Keratinocyte (primary cell): ENCODE results near the gene WDR82. TPM values are rescaled to one million over a fixed set of nuclear protein-coding genes. Genes with fewer than 3 reads are reported as not detected.

Experiments
- DNase-seq: peaks from one replicate; pipeline ENCODE4 v3.0.0-alpha.2; 2011; ENCODE audit warnings: low read depth, missing footprints, low spot score
- FAIRE-seq: peaks from 2 replicates; lab custom pipeline; 2011; peaks lifted over from hg19 to GRCh38; lab: Jason Lieb, UNC
- H2AFZ ChIP-seq: 2 replicates; pipeline ENCODE4 v1.6.0; 2012; ENCODE audit warnings: low read length, control low read depth, inconsistent platforms; ENCODE audit not compliant: control insufficient read depth
- H3K27ac ChIP-seq: 2 replicates; pipeline ENCODE4 v1.5.1; 2011; ENCODE audit warnings: low read length; ENCODE audit not compliant: control insufficient read depth, insufficient read depth
- H3K27me3 ChIP-seq: 3 replicates; pipeline ENCODE4 v1.6.0; 2011; ENCODE audit warnings: low read length; ENCODE audit not compliant: control insufficient read depth, insufficient read depth; ENCODE audit errors: extremely low read depth
- H3K36me3 ChIP-seq, 2 experiments: 2 replicates in 1 of 2; 3 replicates in 1 of 2; pipeline ENCODE4 v1.5.1; 2011; ENCODE audit warnings: low read length in 2 of 2, mild to moderate bottlenecking in 1 of 2; ENCODE audit not compliant: control insufficient read depth in 2 of 2, insufficient read depth in 2 of 2; ENCODE audit errors: extremely low read depth in 1 of 2
- H3K4me1 ChIP-seq: 3 replicates; pipeline ENCODE4 v1.5.1; 2011; ENCODE audit warnings: low read length; ENCODE audit not compliant: control insufficient read depth, insufficient read depth; ENCODE audit errors: extremely low read depth
- H3K4me2 ChIP-seq: 3 replicates; pipeline ENCODE4 v1.6.0; 2011; ENCODE audit warnings: low read depth, low read length; ENCODE audit not compliant: control insufficient read depth, insufficient read depth; ENCODE audit errors: extremely low read depth
- H3K4me3 ChIP-seq, 3 experiments: fragments of 200-600 bp in 1 of 3; sonication (generic) in 1 of 3; 2 replicates in 2 of 3; 3 replicates in 1 of 3; pipeline ENCODE4 v1.5.1; 2011 to 2016; ENCODE audit warnings: low read length in 3 of 3, mild to moderate bottlenecking in 3 of 3, control low read depth in 2 of 3, inconsistent platforms in 1 of 3, low read depth in 1 of 3, mixed read lengths in 1 of 3, mixed run types in 1 of 3, moderate library complexity in 1 of 3; ENCODE audit not compliant: control insufficient read depth in 2 of 3, insufficient read depth in 2 of 3; ENCODE audit errors: extremely low read depth in 1 of 3
- H3K79me2 ChIP-seq: 2 replicates; pipeline ENCODE4 v1.6.0; 2012; ENCODE audit warnings: low read length; ENCODE audit not compliant: control insufficient read depth, insufficient read depth
- H3K9ac ChIP-seq: 3 replicates; pipeline ENCODE4 v1.6.0; 2011; ENCODE audit warnings: low read length; ENCODE audit not compliant: control insufficient read depth, insufficient read depth; ENCODE audit errors: extremely low read depth
- H3K9me1 ChIP-seq: 3 replicates; pipeline ENCODE4 v1.6.0; 2011; ENCODE audit warnings: low read length; ENCODE audit not compliant: control insufficient read depth, insufficient read depth; ENCODE audit errors: extremely low read depth
- H3K9me3 ChIP-seq: 2 replicates; pipeline ENCODE4 v1.5.1; 2012; ENCODE audit warnings: low read depth, low read length; ENCODE audit not compliant: control insufficient read depth
- H4K20me1 ChIP-seq: 3 replicates; pipeline ENCODE4 v1.6.0; 2011; ENCODE audit warnings: low read length; ENCODE audit not compliant: control insufficient read depth, insufficient read depth; ENCODE audit errors: extremely low read depth
- CTCF ChIP-seq, 3 experiments: IDR thresholded peaks in 1 of 3; conservative IDR thresholded peaks in 1 of 3; optimal IDR thresholded peaks in 1 of 3; 2 replicates in 2 of 3; 3 replicates in 1 of 3; pipeline versions ENCODE3 to v1.5.1; 2011; ENCODE audit warnings: low read length in 3 of 3, mild to moderate bottlenecking in 3 of 3, moderate library complexity in 2 of 3, control low read depth in 1 of 3, inconsistent platforms in 1 of 3; ENCODE audit not compliant: insufficient read depth in 2 of 3; ENCODE audit errors: extremely low read depth in 1 of 3
- EZH2 ChIP-seq: IDR thresholded peaks from one replicate; pipeline ENCODE4 v1.6.1; 2012; ENCODE audit warnings: inconsistent platforms, mild to moderate bottlenecking, low read length, moderate library complexity
- dilution Hi-C: fragments of 300-500 bp; cut with MboI; formaldehyde crosslinking; loops from one replicate; pipeline ENCODE4 v1.7.0; 2020; ENCODE audit warnings: low sequenced_read_pairs; ENCODE audit not compliant: extremely low pct_ligation_motif_present
- polyA plus RNA-seq, 5 experiments: library from polyadenylated mRNA; depleted of rRNA in 3 of 5; stranded (reverse) in 3 of 5; stranded (forward) in 1 of 5; unstranded in 1 of 5; fragments of >200 nt; gene quantifications; 1 replicate in 1 of 5; 2 replicates in 3 of 5; 3 replicates in 1 of 5; pipeline versions ENCODE4 v1.2.1 to v1.2.3, GENCODE V29; 2011 to 2012; ENCODE audit warnings: missing spikeins in 2 of 5, low read depth in 1 of 5, low replicate concordance in 1 of 5

WDR82 gene
- polyA plus RNA-seq, 1 donor (not counting 4 experiments of a cell fraction or from before 2014, with no cell fraction given): 75.1 TPM

GRCh38 chr3:52305926-52306325 lies 27.5 kb upstream of the WDR82 start:
- no peak overlapping the region for H2AFZ ChIP-seq
- no peaks in the 10 kb centered on the region for H3K27me3 ChIP-seq
- H3K9me3 ChIP-seq: no peaks in the 10 kb centered on the region
- H3K9me1 ChIP-seq: no peaks in the 10 kb centered on the region
- H3K36me3 ChIP-seq: no peaks in the 10 kb centered on the region
- TF ChIP-seq EZH2 (no peak), CTCF (optimal IDR thresholded peaks at IDR 0.05 in 1 of 3, IDR thresholded peaks at IDR 0.05 in 1 of 3, conservative IDR thresholded peaks at IDR 0.05 in 1 of 3; ENCODE audit: extremely low read depth in 1 of 3, insufficient read depth in 2 of 3, low read length in 3 of 3) (no peak)
- no peaks in the 10 kb centered on the region for H3K79me2 ChIP-seq
- peaks cover under 1% of the 10 kb centered on the region for H3K4me1 ChIP-seq
- no peak overlapping the region for H3K27ac ChIP-seq
- no peak overlapping the region for H3K9ac ChIP-seq
- H4K20me1 ChIP-seq: no peaks in the 10 kb centered on the region
- no peak overlapping the region for H3K4me3 ChIP-seq
- dilution Hi-C loops: no loop called here
- DNase-seq (no peak), FAIRE-seq (no peak)
- H3K4me2 ChIP-seq: no peak overlapping the region

GRCh38 chr3:52303811-52304210 lies 25.4 kb upstream of the WDR82 start:
- Histone ChIP-seq H3K9me3 (no peaks in the 10 kb centered on the region), H2AFZ (no peak overlapping the region), H3K9me1 (no peaks in the 10 kb centered on the region), H3K79me2 (no peaks in the 10 kb centered on the region), H3K27me3 (no peaks in the 10 kb centered on the region), H3K27ac (no peak overlapping the region), H3K4me3 (no peak overlapping the region), H3K9ac (no peak overlapping the region), H3K4me2 (no peak overlapping the region), H3K36me3 (no peaks in the 10 kb centered on the region), H4K20me1 (no peaks in the 10 kb centered on the region), H3K4me1 (peaks cover 10% of the 10 kb centered on the region)
- DNase-seq: no peak
- no peak for FAIRE-seq
- dilution Hi-C loops: no loop called here
- TF ChIP-seq EZH2 (no peak), CTCF (optimal IDR thresholded peaks at IDR 0.05 in 1 of 3, IDR thresholded peaks at IDR 0.05 in 1 of 3, conservative IDR thresholded peaks at IDR 0.05 in 1 of 3; ENCODE audit: extremely low read depth in 1 of 3, insufficient read depth in 2 of 3, low read length in 3 of 3) (no peak)
